ENCODE measurements around the gene AHNAK.
A peak's percentile ranks its signal among the peaks of the same experiment; 100 is the strongest.
"Not testable (repeated sequence)": the region's sequence is repeated elsewhere in the genome, so short reads cannot be mapped to it uniquely, and the experiment has no call there.

AHNAK gene, protein sequence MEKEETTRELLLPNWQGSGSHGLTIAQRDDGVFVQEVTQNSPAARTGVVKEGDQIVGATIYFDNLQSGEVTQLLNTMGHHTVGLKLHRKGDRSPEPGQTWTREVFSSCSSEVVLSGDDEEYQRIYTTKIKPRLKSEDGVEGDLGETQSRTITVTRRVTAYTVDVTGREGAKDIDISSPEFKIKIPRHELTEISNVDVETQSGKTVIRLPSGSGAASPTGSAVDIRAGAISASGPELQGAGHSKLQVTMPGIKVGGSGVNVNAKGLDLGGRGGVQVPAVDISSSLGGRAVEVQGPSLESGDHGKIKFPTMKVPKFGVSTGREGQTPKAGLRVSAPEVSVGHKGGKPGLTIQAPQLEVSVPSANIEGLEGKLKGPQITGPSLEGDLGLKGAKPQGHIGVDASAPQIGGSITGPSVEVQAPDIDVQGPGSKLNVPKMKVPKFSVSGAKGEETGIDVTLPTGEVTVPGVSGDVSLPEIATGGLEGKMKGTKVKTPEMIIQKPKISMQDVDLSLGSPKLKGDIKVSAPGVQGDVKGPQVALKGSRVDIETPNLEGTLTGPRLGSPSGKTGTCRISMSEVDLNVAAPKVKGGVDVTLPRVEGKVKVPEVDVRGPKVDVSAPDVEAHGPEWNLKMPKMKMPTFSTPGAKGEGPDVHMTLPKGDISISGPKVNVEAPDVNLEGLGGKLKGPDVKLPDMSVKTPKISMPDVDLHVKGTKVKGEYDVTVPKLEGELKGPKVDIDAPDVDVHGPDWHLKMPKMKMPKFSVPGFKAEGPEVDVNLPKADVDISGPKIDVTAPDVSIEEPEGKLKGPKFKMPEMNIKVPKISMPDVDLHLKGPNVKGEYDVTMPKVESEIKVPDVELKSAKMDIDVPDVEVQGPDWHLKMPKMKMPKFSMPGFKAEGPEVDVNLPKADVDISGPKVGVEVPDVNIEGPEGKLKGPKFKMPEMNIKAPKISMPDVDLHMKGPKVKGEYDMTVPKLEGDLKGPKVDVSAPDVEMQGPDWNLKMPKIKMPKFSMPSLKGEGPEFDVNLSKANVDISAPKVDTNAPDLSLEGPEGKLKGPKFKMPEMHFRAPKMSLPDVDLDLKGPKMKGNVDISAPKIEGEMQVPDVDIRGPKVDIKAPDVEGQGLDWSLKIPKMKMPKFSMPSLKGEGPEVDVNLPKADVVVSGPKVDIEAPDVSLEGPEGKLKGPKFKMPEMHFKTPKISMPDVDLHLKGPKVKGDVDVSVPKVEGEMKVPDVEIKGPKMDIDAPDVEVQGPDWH (N-terminal part only)

DNA sequence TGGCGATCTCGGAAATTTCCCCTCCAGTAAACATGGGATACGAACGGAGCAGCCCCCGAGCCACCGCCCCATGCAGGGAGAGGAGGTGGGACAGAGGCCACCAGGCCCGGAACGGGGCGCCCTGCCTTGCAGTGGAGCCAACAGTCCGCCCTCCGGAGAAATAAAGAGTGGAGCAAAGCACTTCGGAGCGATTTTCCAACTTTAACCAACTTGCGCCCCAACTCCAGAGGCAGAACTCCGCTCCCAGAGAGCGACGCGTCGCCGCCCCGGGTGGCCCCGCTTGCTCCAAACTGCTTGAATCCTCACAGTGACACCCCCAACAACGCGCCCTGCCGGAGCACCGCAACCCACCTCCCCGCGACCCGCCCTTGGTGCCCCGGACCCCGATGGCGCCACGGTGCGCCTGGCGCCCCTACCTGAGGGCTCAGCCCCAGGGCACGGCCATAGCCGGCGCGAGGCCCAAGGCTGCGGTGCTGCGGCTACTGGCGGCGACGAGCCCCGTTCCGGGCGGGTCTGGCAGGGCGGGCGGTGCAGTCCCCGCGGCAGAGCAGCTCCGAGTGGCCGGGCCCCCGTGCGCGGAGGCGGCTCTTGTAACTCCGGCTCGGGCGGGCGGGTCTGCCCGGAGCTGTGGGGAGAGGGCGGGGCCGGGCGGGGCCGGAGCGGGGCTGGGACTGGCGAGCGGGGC, at the start of gene AHNAK:
Gene AHNAK (minus strand): TSS at position 563 of the 685 bp plus-strand sequence. CDS start 10,708 bp downstream, outside the sequence.
- peak in 1 of 2 donors; percentile 57 for DNase-seq (ENCODE audit: low read depth in 2 of 2)

DNA sequence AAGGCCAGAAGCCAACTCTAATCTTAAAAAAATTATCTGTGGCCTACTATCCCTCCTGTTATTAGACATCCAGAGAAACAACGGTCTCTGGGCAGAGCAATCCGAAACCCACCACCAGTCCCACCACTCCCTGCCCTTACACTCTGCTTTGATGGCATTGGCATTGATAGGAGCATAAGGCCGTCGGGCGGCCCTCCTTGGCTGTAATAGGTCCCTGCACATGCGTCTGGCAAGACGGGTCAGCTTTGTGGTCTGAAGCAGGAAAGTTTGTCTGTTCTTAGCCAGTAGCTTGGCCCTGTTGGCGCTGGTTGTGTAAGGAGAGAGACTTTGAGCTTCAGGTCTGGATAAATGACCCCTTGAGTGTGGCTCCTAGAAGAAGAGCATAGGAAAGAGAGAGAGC, 48.5 kb upstream of the AHNAK start:
- DNase-seq (ENCODE audit: low read depth in 2 of 2) = no peak

DNA sequence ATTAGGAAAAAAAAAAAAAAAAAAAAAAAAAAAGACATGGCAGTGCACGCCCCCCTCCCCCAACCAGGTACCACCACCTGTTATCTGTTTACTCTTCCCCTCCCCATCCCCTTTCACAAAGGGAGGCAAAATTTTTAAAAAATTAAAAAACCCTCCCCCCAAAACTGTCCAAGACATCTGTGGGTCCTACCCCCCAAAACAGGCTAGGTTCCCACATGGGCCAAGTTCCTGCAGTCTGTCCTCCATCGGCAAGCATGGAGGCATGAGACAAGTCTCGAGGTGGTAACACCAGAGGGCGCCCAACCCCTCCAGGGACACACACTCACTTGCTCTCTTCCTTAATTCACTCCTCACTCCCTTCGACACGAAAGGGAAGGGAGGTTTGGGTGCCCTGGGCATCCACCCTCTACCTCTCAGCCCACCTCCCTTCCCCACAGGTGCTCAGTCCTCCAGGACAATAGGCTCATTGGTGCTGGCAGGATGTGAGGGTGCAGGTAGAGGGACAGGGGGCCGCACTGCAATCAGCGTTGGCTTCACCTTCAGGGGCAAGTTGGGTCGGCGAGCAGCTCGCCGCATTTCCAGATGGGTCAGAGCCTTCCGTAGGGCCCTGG, 46.9 kb upstream of the AHNAK start:
- peak; percentile 62 to 65 for DNase-seq (ENCODE audit: low read depth in 2 of 2)

DNA sequence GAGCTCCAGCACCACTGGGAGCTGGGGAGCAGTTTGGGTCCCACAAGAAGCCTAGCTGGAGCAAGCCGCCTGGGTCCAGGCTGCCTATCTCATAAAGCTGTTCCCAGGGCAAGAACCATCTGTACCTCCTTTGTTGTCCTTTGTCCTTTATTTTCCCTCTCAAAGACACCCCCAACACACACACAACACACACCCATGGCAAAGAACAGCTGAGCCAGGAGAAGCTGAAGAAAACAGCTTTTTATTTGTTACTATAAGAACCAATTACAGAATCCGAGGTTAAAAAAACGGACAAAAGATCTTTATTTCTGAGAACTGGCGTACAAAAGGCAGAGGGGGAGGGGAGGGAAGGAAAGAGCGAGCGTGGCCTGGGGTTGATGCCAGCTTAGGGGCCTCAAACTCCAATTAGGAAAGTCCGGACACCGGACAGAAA, 46.4 kb upstream of the AHNAK start:
- no peak for DNase-seq (ENCODE audit: low read depth in 2 of 2)

DNA sequence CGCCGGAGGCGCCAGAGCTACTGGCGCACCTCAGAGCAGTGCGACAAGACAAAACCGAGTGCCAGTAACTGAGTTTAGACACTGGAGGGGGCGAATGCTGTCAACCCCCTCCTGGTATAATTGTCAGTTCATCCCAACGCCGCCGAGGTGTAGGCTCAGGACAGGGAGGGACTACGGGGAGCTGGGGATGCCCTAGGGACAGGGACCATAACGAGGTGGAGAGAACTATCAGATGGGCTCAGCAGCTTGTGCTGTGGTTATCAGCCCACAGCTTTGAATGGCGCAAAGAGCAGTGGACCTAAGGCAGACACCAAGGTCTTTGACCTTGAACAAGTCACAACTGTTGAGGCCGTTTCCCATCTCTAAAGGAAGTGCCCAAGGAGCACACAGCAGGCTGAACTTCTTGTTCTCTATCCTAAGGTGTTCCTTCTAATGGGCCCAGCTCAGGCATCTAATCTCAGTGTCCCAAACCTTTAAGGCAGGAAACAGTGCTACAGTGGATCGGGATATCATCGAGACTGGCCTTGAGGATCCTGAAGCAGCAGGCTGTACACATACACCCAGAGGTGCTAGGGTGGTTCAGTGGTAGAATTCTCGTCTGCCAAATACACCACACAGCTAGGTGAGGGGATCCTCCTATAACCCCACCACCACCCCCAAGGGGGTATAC, 45.7 kb upstream of the AHNAK start:
- DNase-seq (ENCODE audit: low read depth in 2 of 2) = no peak

DNA sequence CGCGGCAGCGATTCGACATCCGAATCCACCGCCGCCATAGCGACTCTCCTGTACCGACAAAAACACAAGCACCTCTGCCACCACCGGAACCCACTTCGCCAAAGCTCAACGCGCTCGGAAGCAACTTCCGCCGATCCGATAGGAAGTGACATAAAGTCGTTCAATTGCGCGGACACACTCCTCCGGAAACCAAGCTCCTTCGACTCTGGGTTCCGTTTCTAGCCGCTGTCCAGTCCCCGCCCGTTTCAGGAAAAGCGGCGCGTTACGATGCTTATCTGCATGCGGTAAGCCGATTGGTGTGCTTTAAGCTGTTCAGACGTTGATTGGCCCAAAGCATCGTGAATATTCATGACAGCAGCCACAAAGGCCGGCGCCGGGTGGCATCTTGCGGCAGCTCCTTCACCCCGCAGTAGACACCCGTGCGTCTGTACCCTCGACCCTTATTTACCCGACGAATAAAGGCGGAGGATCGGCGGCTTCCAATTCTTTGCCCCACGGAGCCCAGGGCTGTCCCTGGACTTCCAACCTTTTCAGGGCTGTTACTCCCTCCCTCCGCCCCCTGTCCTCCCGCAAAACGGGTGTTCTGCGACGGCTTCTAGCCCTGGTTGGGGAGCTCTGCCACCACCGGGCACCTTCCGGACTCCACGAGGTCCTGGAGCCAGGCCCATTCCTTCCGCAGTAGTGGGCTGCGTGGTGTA, 45.0 kb upstream of the AHNAK start, which contains the start of gene TUT1:
Gene TUT1 (minus strand): TSS at position 76 of the 698 bp plus-strand sequence. CDS start 38 bp downstream, at position 38.
- DNase-seq (ENCODE audit: low read depth in 2 of 2) = peak; percentile 90

DNA sequence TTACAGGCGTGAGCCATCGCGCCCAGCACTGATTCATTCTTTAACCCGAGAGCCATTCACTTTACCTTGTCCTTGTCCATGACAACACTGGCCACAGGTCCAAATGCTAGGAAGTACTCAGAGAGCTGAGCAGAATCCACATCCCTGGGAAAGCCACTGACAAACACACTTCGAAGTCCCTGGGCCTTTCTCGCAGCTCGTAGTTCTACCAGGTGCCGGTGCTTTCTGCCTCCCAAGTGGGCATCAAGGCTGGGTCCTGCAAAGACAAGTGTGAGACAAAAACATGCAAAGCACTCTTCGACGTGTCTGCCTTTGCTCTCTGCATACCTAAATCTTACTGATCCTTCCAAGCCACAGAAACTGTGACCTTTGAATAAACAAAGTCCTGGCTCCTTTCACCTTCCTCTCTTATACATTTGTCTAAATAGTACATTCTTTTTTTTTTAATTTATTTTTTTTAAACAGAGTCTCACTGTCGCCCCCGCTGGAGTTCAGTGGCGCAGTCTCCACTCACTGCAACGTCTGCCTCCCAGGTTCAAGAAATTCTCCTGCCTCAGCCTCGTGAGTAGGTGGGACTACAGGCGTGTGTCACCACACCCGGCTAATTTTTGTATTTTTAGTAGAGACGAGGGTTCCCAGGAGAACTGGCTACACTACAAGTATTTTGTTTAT, 42.5 kb upstream of the AHNAK start:
- DNase-seq (ENCODE audit: low read depth in 2 of 2) = no peak

DNA sequence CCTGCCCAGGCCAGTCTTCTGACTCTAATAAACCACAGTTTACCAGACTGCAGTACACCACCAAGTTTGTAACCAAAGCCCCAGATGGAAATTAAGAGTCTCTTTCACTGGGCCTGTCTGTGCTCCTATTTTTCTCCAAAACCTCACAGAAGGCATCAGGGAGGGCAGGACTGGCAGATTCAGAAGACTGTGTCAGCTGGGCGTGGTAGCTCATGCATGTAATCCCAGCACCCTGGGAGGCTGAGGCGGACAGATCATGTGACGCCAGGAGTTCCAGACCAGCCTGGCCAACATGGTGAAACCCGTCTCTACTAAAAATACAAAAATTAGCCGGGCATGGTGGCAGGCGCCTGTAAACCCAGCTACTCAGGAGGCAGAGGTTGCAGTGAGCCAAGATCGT, 38.8 kb upstream of the AHNAK start:
- DNase-seq (ENCODE audit: low read depth in 2 of 2) = not testable (repeated sequence)

DNA sequence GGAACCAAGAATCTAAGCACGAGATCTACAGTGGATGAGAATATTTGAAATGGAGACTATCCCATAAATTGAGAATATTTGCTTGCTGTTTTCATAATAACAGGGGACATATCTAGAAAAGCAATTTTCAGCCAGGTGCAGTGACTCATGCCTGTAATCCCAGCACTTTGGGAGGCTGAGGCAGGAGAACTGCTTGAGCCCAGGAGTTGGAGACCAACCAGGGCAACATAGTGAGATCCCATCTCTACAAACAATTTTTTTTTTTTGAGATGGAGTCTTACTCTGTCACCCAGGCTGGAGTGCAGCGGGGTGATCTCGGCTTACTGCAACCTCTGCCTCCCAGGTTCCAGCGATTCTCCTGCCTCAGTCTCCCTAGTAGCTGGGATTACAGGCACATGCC, 35.1 kb upstream of the AHNAK start:
- DNase-seq (ENCODE audit: low read depth in 2 of 2) = not testable (repeated sequence)

DNA sequence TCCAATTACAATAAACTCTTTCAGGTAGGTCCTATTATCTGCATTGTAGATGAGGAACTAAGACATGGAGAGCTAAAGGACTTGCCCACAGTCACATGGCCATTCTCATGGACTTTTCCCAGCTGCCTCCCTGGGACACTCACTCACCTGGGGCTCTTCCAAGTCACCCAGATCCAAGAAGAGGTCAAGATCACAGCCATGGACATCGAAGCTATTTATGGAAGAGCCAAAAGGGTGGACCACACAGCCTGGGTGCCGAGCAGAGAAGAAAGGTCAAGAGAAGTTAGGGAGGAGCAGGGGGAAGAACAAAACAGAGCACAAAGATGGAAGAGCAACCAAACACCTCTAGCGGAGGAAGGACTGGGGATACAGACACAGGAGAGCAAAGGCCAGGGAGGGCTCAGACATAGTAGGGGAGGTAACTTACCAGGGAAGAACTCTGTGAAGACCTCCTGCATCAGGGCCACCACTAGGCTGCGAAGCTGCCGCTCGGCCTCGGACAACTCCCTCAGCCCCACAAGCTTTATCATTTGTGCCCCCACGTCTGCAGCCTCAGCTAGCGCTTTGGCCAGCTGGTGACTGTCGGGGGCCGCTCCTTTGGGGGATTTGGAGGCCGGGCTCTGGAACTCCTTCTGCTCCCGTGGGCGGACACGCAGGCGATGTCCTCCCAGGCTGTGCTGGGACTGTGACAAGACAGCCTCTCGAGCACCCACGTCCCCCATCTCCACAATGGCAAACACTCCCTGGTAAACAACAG, 34.5 kb upstream of the AHNAK start:
- no peak for DNase-seq (ENCODE audit: low read depth in 2 of 2)

DNA sequence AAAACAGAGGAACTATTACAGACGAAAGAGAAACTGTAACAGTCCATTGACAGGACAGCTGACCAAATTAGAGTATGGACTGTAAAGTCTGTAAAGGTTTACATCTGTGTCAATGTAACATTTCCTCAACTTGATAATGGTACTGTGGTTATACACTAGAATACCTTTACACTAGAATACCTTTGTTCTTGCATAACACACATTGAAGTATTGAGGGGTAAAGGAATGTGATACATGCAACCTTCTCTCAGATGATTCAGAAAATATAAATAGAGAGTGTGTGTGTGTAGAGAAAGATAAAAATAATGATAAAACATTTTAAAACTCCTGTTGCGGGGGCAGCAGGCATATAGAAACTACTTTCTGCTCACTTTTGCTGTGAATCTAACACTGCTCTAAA, 32.6 kb upstream of the AHNAK start:
- no peak for DNase-seq (ENCODE audit: low read depth in 2 of 2)

DNA sequence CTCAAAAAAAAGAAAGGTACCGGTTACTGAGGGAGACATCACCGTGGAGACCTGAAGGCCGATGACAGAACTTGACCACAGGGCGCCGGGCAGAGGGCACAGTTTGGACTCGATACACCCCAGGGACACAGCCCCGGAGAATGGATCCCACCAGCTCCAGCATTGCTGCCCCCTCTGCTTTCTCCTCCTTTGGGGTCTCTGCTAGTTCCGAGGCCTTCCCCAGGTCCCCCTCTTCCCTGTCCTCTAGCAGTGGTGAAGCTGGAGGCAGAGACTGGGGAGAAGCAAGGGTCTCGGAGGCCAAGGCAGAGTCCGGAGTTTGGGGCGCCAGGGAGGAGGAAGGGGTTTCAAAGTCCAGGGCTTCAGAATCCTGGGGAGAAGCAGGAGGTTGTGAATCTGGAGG, 31.9 kb upstream of the AHNAK start:
- no peak for DNase-seq (ENCODE audit: low read depth in 2 of 2)

DNA sequence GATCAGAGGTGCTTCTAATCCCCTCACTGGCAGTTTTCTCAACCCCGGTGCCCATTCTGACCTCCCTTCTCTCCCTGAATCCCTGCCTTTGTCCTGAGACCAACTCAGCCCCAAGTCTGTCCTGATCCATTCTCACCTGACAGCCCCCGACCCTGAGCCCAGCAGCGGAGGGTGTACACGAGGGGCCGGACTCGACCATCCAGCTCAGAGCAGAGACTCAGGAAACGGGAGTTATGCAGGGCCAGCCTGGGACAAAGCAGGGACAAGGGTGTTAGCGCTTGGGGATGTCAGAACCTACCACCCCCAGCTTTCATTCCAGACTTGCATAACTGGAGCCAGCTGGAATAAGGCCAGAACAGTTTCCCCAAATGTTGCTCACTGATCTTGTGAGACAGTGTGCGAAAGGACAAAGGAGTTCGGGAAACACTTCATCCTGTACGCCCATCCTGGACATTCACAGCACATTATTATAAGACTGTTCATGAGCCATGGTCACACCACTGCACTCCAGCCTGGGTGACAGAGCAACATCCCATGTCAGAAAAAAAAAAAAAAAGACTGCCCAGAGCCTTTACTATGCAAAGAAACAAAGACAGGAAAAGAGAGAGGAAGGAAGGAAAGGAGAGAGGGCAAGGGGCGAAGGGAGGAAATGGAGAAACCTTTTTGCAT, 30.6 kb upstream of the AHNAK start:
- DNase-seq (ENCODE audit: low read depth in 2 of 2) = no peak

DNA sequence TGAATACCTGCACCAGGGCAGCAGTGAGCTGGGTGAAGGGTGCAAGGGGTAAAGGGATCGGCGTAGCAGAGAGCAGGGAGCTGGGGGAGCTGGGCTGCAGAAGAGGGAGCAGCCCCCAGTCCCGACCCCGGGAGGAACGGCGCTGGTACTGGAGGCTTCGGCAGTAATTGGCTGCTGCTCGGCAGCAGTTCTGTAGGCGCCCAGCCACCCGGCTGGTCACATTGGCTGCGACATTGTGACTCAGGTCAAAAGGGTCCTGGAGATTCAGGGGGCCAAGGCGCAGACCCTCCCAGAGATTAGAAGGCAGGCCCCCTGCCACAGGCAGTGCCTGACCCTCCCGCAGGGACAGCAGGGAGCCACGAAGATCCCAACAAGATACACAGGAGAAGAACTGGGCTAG, 29.2 kb upstream of the AHNAK start:
- DNase-seq (ENCODE audit: low read depth in 2 of 2) = no peak

DNA sequence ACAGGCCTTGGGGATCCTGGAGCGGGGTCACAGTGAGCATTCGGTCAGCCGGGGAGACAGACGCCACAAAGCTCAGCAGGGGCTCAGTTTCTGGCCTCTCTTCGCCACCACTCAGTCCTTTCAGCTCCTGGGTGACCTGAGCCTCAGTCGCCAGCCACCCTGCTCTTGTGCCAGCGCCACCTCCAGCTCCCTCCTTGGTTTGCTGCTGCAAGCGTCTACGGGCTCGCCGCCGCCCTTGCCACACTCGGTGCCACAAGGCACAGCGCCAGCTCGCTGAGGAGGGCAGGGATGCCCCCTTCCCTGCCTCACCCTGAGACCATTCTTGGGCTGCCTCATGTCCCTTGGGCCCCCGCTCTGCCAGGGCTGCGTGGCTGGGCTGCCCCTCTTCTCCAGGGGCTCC, 28.6 kb upstream of the AHNAK start:
- no peak for DNase-seq (ENCODE audit: low read depth in 2 of 2)

DNA sequence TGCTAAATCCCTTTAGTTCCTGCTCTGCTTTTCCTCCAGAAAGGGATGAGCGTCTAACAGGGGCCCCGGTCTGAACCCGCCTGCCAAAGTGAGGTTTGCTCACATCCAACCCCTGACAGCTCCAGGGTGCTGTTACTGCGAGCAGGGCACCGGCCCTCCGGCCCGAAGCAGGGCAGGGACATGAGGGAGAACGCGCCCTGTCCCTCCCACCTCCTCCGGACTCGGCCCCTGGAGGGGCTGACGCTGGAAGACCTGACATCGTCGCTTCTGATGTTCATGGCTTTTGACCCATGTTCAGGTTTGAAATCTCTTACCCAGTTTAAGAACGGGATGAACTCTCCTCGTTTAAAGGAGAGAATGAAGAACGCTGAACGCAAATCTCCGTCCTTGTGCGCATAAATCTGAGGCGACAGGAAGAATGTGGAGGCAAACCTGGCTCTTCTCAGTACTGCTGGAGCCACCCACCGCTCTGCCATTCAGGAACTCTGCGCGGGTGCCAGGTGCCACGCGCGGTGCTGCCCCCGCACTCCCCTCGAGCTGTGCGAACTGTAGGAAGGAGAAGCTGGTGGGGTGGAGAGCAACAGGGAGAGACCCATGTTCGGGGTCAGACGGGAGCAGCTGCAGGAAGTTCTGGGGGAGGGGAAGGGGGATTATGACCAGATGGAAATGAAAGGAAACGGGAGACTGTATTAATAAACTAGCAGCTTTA, 27.9 kb upstream of the AHNAK start:
- DNase-seq (ENCODE audit: low read depth in 2 of 2) = no peak
